Fibroblast of lung (primary cell): ENCODE results near the gene TGFBR2.

ENCODE experiments used
- CTCF ChIP-seq, 2 donors: IDR thresholded peaks in 1 of 2; conservative IDR thresholded peaks in 1 of 2; 1 replicate in 1 of 2; 2 replicates in 1 of 2; pipeline ENCODE4 v1.5.1; 2011 to 2012; ENCODE audit warnings: low read length in 2 of 2, control low read depth in 1 of 2, inconsistent platforms in 1 of 2, low read depth in 1 of 2, mild to moderate bottlenecking in 1 of 2
- EZH2 ChIP-seq: IDR thresholded peaks from 2 replicates; pipeline ENCODE4 v1.5.1; 2012; ENCODE audit warnings: low read length, control low read depth, mild to moderate bottlenecking; ENCODE audit errors: missing control alignments

- TF ChIP-seq CTCF (conservative IDR thresholded peaks at IDR 0.05 in 1 of 2, IDR thresholded peaks at IDR 0.05 in 1 of 2; ENCODE audit: low read depth in 1 of 2, low read length in 2 of 2) (no peak), EZH2 (no peak)
Observed at GRCh38 chr3:30657914-30658313, 51.5 kb downstream of the TGFBR2 start.
